IMR-90 (cell line): Measurements from ENCODE around the gene DAB1.

Source experiments
- BHLHE40 ChIP-seq: fragments of 150-350 bp; IDR thresholded peaks from 2 replicates; pipeline ENCODE4 v1.6.1; 2016; ENCODE audit warnings: mild to moderate bottlenecking, low read depth, low read length
- CEBPB ChIP-seq: IDR thresholded peaks from 2 replicates; pipeline ENCODE4 v1.6.1; 2012; ENCODE audit warnings: low read depth, low read length, improper control_type of control experiment
- CTCF ChIP-seq: conservative IDR thresholded peaks from 2 replicates; pipeline ENCODE4 v1.5.1; 2012; ENCODE audit warnings: mild to moderate bottlenecking, low read depth, low read length, improper control_type of control experiment
- ELK1 ChIP-seq: fragments of 150-350 bp; IDR thresholded peaks from 2 replicates; pipeline ENCODE4 v1.6.1; 2016; ENCODE audit warnings: low read depth, mild to moderate bottlenecking, low read length, moderate library complexity, borderline replicate concordance
- MAFK ChIP-seq: IDR thresholded peaks from 2 replicates; pipeline ENCODE4 v1.6.1; 2012; ENCODE audit warnings: low read depth, low read length, improper control_type of control experiment
- MAZ ChIP-seq: IDR thresholded peaks from 2 replicates; pipeline ENCODE4 v1.6.1; 2012; ENCODE audit warnings: low read depth, mild to moderate bottlenecking, low read length, improper control_type of control experiment, moderate library complexity, borderline replicate concordance
- MXI1 ChIP-seq: IDR thresholded peaks from 2 replicates; pipeline ENCODE4 v1.6.1; 2012; ENCODE audit warnings: low read depth, mild to moderate bottlenecking, low read length, moderate library complexity, borderline replicate concordance
- NFE2L2 ChIP-seq: fragments of 150-350 bp; IDR thresholded peaks from 2 replicates; pipeline ENCODE4 v1.6.1; 2016; ENCODE audit warnings: low read depth, mild to moderate bottlenecking, low read length
- POLR2A ChIP-seq: IDR thresholded peaks from 2 replicates; pipeline ENCODE4 v1.6.1; 2012; ENCODE audit warnings: mild to moderate bottlenecking, low read depth, low read length
- RAD21 ChIP-seq: IDR thresholded peaks from 2 replicates; pipeline ENCODE4 v1.6.1; 2012; ENCODE audit warnings: low read length, improper control_type of control experiment
- RCOR1 ChIP-seq: IDR thresholded peaks from 2 replicates; pipeline ENCODE4 v1.6.1; 2012; ENCODE audit warnings: mild to moderate bottlenecking, low read length, improper control_type of control experiment; ENCODE audit not compliant: insufficient replicate concordance
- RFX5 ChIP-seq: IDR thresholded peaks from 2 replicates; pipeline ENCODE4 v1.8.0; 2012; ENCODE audit warnings: low read depth, mild to moderate bottlenecking, low read length, moderate library complexity
- SMC3 ChIP-seq: fragments of 150-350 bp; IDR thresholded peaks from 2 replicates; pipeline ENCODE4 v1.6.1; 2016; ENCODE audit warnings: low read depth, mild to moderate bottlenecking, antibody characterized with exemption, low read length, moderate library complexity
- USF2 ChIP-seq: fragments of 150-350 bp; IDR thresholded peaks from 2 replicates; pipeline ENCODE4 v1.6.1; 2017; ENCODE audit warnings: mild to moderate bottlenecking, antibody characterized with exemption, low read length, low read depth

- TF ChIP-seq CTCF (no peak), USF2 (no peak), CEBPB (no peak), MXI1 (no peak), RCOR1 (no peak), MAZ (no peak), ELK1 (no peak), NFE2L2 (no peak), BHLHE40 (no peak), POLR2A (no peak), RFX5 (no peak), SMC3 (no peak), MAFK (no peak), RAD21 (no peak)
Measured at GRCh38 chr1:56961426-56961825, 462.4 kb downstream of the DAB1 start.
